ENCODE measurements around the gene FPGS. TPM values are rescaled to one million over a fixed set of nuclear protein-coding genes. Genes with fewer than 3 reads are reported as not detected.
A peak's percentile ranks its signal among the peaks of the same experiment; 100 is the strongest.

Gene FPGS
- total RNA-seq, 3 donors from 2014 or later (not counting 1 experiment from before 2014, with no cell fraction given), result 99.1 to 108 (median 107) TPM

GRCh38 chr9:127808347-127809001, 5.8 kb downstream of the FPGS start:
- Histone ChIP-seq H3K36me3 (ENCODE audit: control insufficient read depth, insufficient read depth, low read length) (peaks cover 42% of the 10 kb centered on the region), H3K27ac (ENCODE audit: low read length) (no peak overlapping the region)
- DNase-seq, result no peak

DNA sequence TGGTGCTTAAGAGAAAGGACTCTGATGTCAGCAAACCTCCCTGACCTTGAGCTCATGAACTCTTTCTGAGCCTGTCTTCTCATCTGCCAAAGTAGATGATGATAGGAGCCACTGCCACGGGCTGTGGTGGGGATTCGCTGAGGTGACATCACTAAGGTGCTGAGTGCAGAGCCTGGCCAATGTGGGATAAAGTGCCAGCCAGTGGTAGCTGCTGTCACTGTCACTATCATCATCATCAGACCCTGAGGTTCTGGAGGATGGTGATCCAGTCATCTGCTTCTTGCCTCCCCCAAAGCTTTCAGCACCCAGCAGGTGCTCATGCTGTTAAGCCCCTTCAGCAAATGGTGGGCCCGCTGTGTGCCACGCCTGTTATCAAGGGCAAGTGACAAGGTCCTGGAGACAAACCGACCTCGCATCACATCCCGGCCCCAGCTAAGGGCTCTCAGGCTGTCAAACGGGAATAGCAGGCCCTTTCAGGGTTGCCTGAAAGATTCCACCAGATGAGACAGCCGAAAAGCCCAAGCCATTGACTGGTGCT, 6.4 kb downstream of the FPGS start:
- peaks cover 9% of the 10 kb centered on the region for H3K4me1 ChIP-seq (ENCODE audit: control insufficient read depth, insufficient read depth, low read length)
- 91% methylated on average over 9 of the region's 9 CpGs for WGBS (ENCODE audit: insufficient coverage)
- no peak overlapping the region for H3K4me3 Mint-ChIP-seq
- peaks cover 0 to 5% of the 10 kb centered on the region in 2 donors for H3K4me1 Mint-ChIP-seq
- ATAC-seq (peak in 2 of 3 donors; percentile 44 to 45), DNase-seq (no peak)
- no peaks in the 10 kb centered on the region for H3K9me3 ChIP-seq (ENCODE audit: control insufficient read depth, insufficient read depth, low read length)
- no peak overlapping the region for H3K27ac ChIP-seq (ENCODE audit: low read length)
- intact Hi-C loops (cut with micrococcal nuclease), result no loop called here
- H3K27me3 ChIP-seq (ENCODE audit: control insufficient read depth, insufficient read depth, low read length), result no peaks in the 10 kb centered on the region
- no peaks in the 10 kb centered on the region for H3K36me3 Mint-ChIP-seq
- no peaks in the 10 kb centered on the region for H3K9me3 Mint-ChIP-seq
- H3K27ac Mint-ChIP-seq, result no peak overlapping the region
- no peak overlapping the region for H3K4me3 ChIP-seq (ENCODE audit: low read length)
- peaks cover 48% of the 10 kb centered on the region for H3K36me3 ChIP-seq (ENCODE audit: control insufficient read depth, insufficient read depth, low read length)
- no peak for TF ChIP-seq CTCF (IDR thresholded peaks at IDR 0.05)
- H3K27me3 Mint-ChIP-seq (ENCODE audit: low read depth in 2 of 2), result no peaks in the 10 kb centered on the region

More at GRCh38 chr9:127808347-127809001, 5.8 kb downstream of the FPGS start:
- H3K36me3 Mint-ChIP-seq, result no peaks in the 10 kb centered on the region
- H3K9me3 Mint-ChIP-seq, result no peaks in the 10 kb centered on the region
- no peaks in the 10 kb centered on the region for H3K27me3 Mint-ChIP-seq (ENCODE audit: low read depth in 2 of 2)
- Histone ChIP-seq H3K27me3 (ENCODE audit: control insufficient read depth, insufficient read depth, low read length) (no peaks in the 10 kb centered on the region), H3K4me3 (ENCODE audit: low read length) (no peak overlapping the region), H3K9me3 (ENCODE audit: control insufficient read depth, insufficient read depth, low read length) (no peaks in the 10 kb centered on the region), H3K4me1 (ENCODE audit: control insufficient read depth, insufficient read depth, low read length) (peaks cover 15% of the 10 kb centered on the region)
- H3K4me3 Mint-ChIP-seq, result no peak overlapping the region
- peaks cover 4 to 10% of the 10 kb centered on the region in 2 donors for H3K4me1 Mint-ChIP-seq
- no peak overlapping the region for H3K27ac Mint-ChIP-seq
- no peak for TF ChIP-seq CTCF (IDR thresholded peaks at IDR 0.05)
- ATAC-seq, result no peak
- WGBS (ENCODE audit: insufficient coverage), result 82% methylated on average over 17 of the region's 17 CpGs
- intact Hi-C loops (cut with micrococcal nuclease), result no loop called here

GRCh38 chr9:127809540-127810377, 7.1 kb downstream of the FPGS start:
- H3K9me3 ChIP-seq (ENCODE audit: control insufficient read depth, insufficient read depth, low read length), result no peaks in the 10 kb centered on the region
- Mint-ChIP-seq H3K36me3 (no peaks in the 10 kb centered on the region), H3K27me3 (ENCODE audit: low read depth in 2 of 2) (no peaks in the 10 kb centered on the region), H3K9me3 (no peaks in the 10 kb centered on the region), H3K27ac (no peak overlapping the region), H3K4me3 (no peak overlapping the region), H3K4me1 (peaks cover 0 to 5% of the 10 kb centered on the region in 2 donors)
- H3K27me3 ChIP-seq (ENCODE audit: control insufficient read depth, insufficient read depth, low read length), result no peaks in the 10 kb centered on the region
- peaks cover 4% of the 10 kb centered on the region for H3K4me1 ChIP-seq (ENCODE audit: control insufficient read depth, insufficient read depth, low read length)
- DNase-seq (no peak), ATAC-seq (no peak)
- no peak overlapping the region for H3K27ac ChIP-seq (ENCODE audit: low read length)
- intact Hi-C loops (cut with micrococcal nuclease), result no loop called here
- WGBS (ENCODE audit: insufficient coverage), result 89% methylated on average over 49 of the region's 57 CpGs
- no peak for TF ChIP-seq CTCF (IDR thresholded peaks at IDR 0.05)
- no peak overlapping the region for H3K4me3 ChIP-seq (ENCODE audit: low read length)
- H3K36me3 ChIP-seq (ENCODE audit: control insufficient read depth, insufficient read depth, low read length), result peaks cover 52% of the 10 kb centered on the region
